HepG2 (cell line): ENCODE results near the gene GPR26. TPM values are rescaled to one million over a fixed set of nuclear protein-coding genes. Genes with fewer than 3 reads are reported as not detected.

Experiments
- ATAC-seq: fragments of 200-7000 bp; cut with Tn5 transposase; 3 replicates; pipeline ENCODE4 v1.9.1; 2020; ENCODE audit warnings: mild to moderate bottlenecking, moderate library complexity
- BruUV-seq: library from RNA; stranded (reverse); fragments of 400-500 nt; replicated peaks from 2 replicates; lab custom pipeline; 2021; lab: Mats Ljungman, UMichigan
- CTCF ChIA-PET: fragments of 300-600 bp; formaldehyde crosslinking; extraction: SDS; loops from one replicate; lab custom pipeline; 2021; ENCODE audit warnings: low total read pairs, inconsistent platforms, low intra/inter-chr PET ratio; lab: Yijun Ruan, JAX
- POLR2A ChIA-PET: fragments of 350-600 bp; sonication (Branson Sonifier 250); formaldehyde crosslinking; loops from one replicate; lab custom pipeline; 2020; ENCODE audit warnings: antibody characterized with exemption, inconsistent platforms; lab: Yijun Ruan, JAX
- DNase-seq: peaks from one replicate; pipeline ENCODE4 v3.0.0-alpha.2; 2015; ENCODE audit warnings: low spot score
- FAIRE-seq: peaks from 3 replicates; lab custom pipeline; 2011; peaks lifted over from hg19 to GRCh38; lab: Jason Lieb, UNC
- H2AFZ ChIP-seq: one replicate; pipeline ENCODE4 v1.6.1; 2011; ENCODE audit warnings: low read length, inconsistent platforms
- H3K27ac ChIP-seq: fragments of 300-600 bp; 3 replicates; pipeline ENCODE4 v1.8.0; 2011; ENCODE audit warnings: mixed run types, mild to moderate bottlenecking, mixed read lengths, low read length, inconsistent platforms; ENCODE audit not compliant: insufficient read depth; ENCODE audit errors: extremely low read length
- H3K27me3 ChIP-seq, 2 experiments: fragments of 200-600 bp in 1 of 2; 2 replicates in 1 of 2; 3 replicates in 1 of 2; pipeline versions ENCODE4 v1.6.0 to v1.8.0; 2011; ENCODE audit warnings: low read length in 2 of 2, mild to moderate bottlenecking in 2 of 2, moderate library complexity in 2 of 2, inconsistent platforms in 1 of 2; ENCODE audit not compliant: insufficient read depth in 2 of 2, control insufficient read depth in 1 of 2
- H3K36me3 ChIP-seq, 2 experiments: fragments of 200-600 bp in 1 of 2; replicated peaks in 1 of 2; 2 replicates in 1 of 2; 3 replicates in 1 of 2; pipeline versions ENCODE4 v1.5.1 to v1.8.0; 2011; ENCODE audit warnings: low read length in 2 of 2, inconsistent platforms in 1 of 2; ENCODE audit not compliant: insufficient read depth in 2 of 2, control insufficient read depth in 1 of 2
- H3K4me1 ChIP-seq: 2 replicates; pipeline ENCODE4 v1.5.1; 2012; ENCODE audit warnings: low read length, inconsistent platforms; ENCODE audit not compliant: insufficient read depth
- H3K4me2 ChIP-seq: 2 replicates; pipeline ENCODE4 v1.6.0; 2011; ENCODE audit warnings: low read depth, low read length, inconsistent platforms
- H3K4me3 ChIP-seq, 3 experiments: fragments of 200-600 bp in 1 of 3; sonication (generic), shearing (Covaris generic) in 1 of 3; replicated peaks in 1 of 3; 2 replicates each; pipeline ENCODE4 v1.5.1; 2011 to 2016; ENCODE audit warnings: low read length in 3 of 3, inconsistent platforms in 2 of 3, low read depth in 2 of 3, mild to moderate bottlenecking in 2 of 3, control low read depth in 1 of 3, mixed read lengths in 1 of 3; ENCODE audit not compliant: insufficient read depth in 1 of 3
- H3K79me2 ChIP-seq: one replicate; pipeline ENCODE4 v1.6.1; 2011; ENCODE audit warnings: low read length, inconsistent platforms; ENCODE audit not compliant: insufficient read depth
- H3K9ac ChIP-seq: 2 replicates; pipeline ENCODE4 v1.6.0; 2011; ENCODE audit warnings: mild to moderate bottlenecking, low read depth, low read length, inconsistent platforms; ENCODE audit not compliant: insufficient read depth
- H3K9me3 ChIP-seq: 2 replicates; pipeline ENCODE4 v1.5.1; 2012; ENCODE audit warnings: mild to moderate bottlenecking, low read length
- H4K20me1 ChIP-seq: 2 replicates; pipeline ENCODE4 v1.6.0; 2011; ENCODE audit warnings: inconsistent platforms, mild to moderate bottlenecking, low read length, moderate library complexity; ENCODE audit not compliant: insufficient read depth
- BCLAF1 ChIP-seq: fragments of 450-650 bp; IDR thresholded peaks from 2 replicates; pipeline ENCODE4 v1.6.1; 2017; ENCODE audit warnings: mild to moderate bottlenecking
- GPBP1L1 ChIP-seq: sonication (generic); formaldehyde crosslinking; IDR thresholded peaks from 2 replicates; pipeline ENCODE4 v1.5.0; 2020; ENCODE audit warnings: mild to moderate bottlenecking, missing genetic modification reagents
- HCFC1 ChIP-seq: fragments of 150-350 bp; IDR thresholded peaks from 2 replicates; pipeline ENCODE4 v1.6.1; 2014; ENCODE audit warnings: low read depth, low read length
- HNRNPLL ChIP-seq: fragments of 200-400 bp; formaldehyde crosslinking; IDR thresholded peaks from 2 replicates; pipeline ENCODE4 v1.6.1; 2017; ENCODE audit warnings: mild to moderate bottlenecking, low read depth, low read length; ENCODE audit not compliant: poor library complexity, severe bottlenecking
- KDM2A ChIP-seq: sonication (generic); formaldehyde crosslinking; IDR thresholded peaks from 2 replicates; pipeline ENCODE4 v1.4.0; 2020; ENCODE audit warnings: low read depth, missing genetic modification reagents, borderline replicate concordance
- MLX ChIP-seq: IDR thresholded peaks from 2 replicates; pipeline ENCODE4 v1.6.1; 2016
- TARDBP ChIP-seq: sonication (generic); formaldehyde crosslinking; IDR thresholded peaks from 2 replicates; pipeline ENCODE4 v1.8.0; 2022; ENCODE audit warnings: mild to moderate bottlenecking, missing genetic modification reagents
- TFDP2 ChIP-seq: sonication (generic); formaldehyde crosslinking; IDR thresholded peaks from 2 replicates; pipeline ENCODE4 v1.4.0; 2020; ENCODE audit warnings: missing genetic modification reagents
- XBP1 ChIP-seq: sonication (generic); formaldehyde crosslinking; IDR thresholded peaks from 2 replicates; pipeline ENCODE4 v1.5.0; 2020; ENCODE audit warnings: missing genetic modification reagents
- ZBTB2 ChIP-seq: sonication (generic); formaldehyde crosslinking; IDR thresholded peaks from 2 replicates; pipeline ENCODE4 v1.8.0; 2022; ENCODE audit warnings: low read depth, missing genetic modification reagents
- ZBTB39 ChIP-seq: sonication (generic); formaldehyde crosslinking; IDR thresholded peaks from 2 replicates; pipeline ENCODE4 v1.5.0; 2020; ENCODE audit warnings: missing genetic modification reagents
- ZMYM3 ChIP-seq: sonication (generic); formaldehyde crosslinking; IDR thresholded peaks from 2 replicates; pipeline ENCODE4 v1.5.1; 2020; ENCODE audit warnings: mild to moderate bottlenecking, missing genetic modification reagents
- ZNF414 ChIP-seq: sonication (generic); formaldehyde crosslinking; IDR thresholded peaks from 2 replicates; pipeline ENCODE4 v1.5.0; 2020; ENCODE audit warnings: missing genetic modification reagents
- ZNF83 ChIP-seq: sonication (generic); formaldehyde crosslinking; IDR thresholded peaks from 2 replicates; pipeline ENCODE4 v1.4.0; 2020; ENCODE audit warnings: missing genetic modification reagents, mild to moderate bottlenecking, borderline replicate concordance
- WGBS: methylation state at CpG from one replicate; pipeline ENCODE4 v1.1.6; 2017; ENCODE audit warnings: low lambda C conversion rate; 5-methylcytosine and 5-hydroxymethylcytosine counted together
- in situ Hi-C: cut with HindIII; loops from 2 replicates; pipeline ENCODE4 v1.10.0; 2017; ENCODE audit warnings: low pct_unique_long_range_greater_than_20kb; ENCODE audit not compliant: extremely low pct_ligation_motif_present
- intact Hi-C: fragments of 100-400 bp; cut with micrococcal nuclease; formaldehyde crosslinking; loops from one replicate; pipeline ENCODE4 v1.10.0; 2022; ENCODE audit not compliant: unreplicated experiment
- polyA plus RNA-seq, 8 experiments: library from polyadenylated mRNA; depleted of rRNA in 3 of 8; stranded (reverse) in 7 of 8; unstranded in 1 of 8; fragments of >200 nt; fragmentation: Illumina TruSeq in 4 of 8; extraction: Trizol in 4 of 8; gene quantifications; 2 replicates each; pipeline versions ENCODE4 v1.2.1 to v1.2.3, GENCODE V29; 2011 to 2016; ENCODE audit warnings: low read depth in 4 of 8, missing spikeins in 1 of 8, mixed read lengths in 1 of 8; ENCODE audit not compliant: insufficient read depth in 1 of 8
- total RNA-seq, 5 experiments: library from RNA; depleted of rRNA; stranded (reverse); fragments of >200 nt; fragmentation: Illumina TruSeq; extraction: Trizol; gene quantifications; 2 replicates each; pipeline ENCODE4 v1.2.3, GENCODE V29; 2016; ENCODE audit warnings: low read depth in 1 of 5

GPR26 gene
- total and polyA plus RNA-seq, 2 of the 13 experiments (the other 11 are each of a cell fraction or from before 2014, with no cell fraction given) = not detected

GRCh38 chr10:123642293-123642692, 23.9 kb upstream of the GPR26 start:
- H4K20me1 ChIP-seq = no peaks in the 10 kb centered on the region
- no peaks in the 10 kb centered on the region for H3K36me3 ChIP-seq
- ATAC-seq = no peak
- in situ Hi-C loops (no loop called here), intact Hi-C loops (loop anchor here (1.0 kb wide), 1 partner anchor 325 kb away; no protein-coding TSS in a partner anchor)
- no peaks in the 10 kb centered on the region for H3K4me1 ChIP-seq
- no peak overlapping the region for H2AFZ ChIP-seq
- peaks cover 2 to 19% of the 10 kb centered on the region in 2 experiments; a peak in 2 of 5 replicates for H3K27me3 ChIP-seq
- no peak overlapping the region for H3K27ac ChIP-seq
- no peak overlapping the region for H3K4me2 ChIP-seq
- no peak for DNase-seq
- 21% methylated on average over 4 of the region's 4 CpGs for WGBS
- H3K79me2 ChIP-seq = no peaks in the 10 kb centered on the region
- H3K9me3 ChIP-seq = no peaks in the 10 kb centered on the region
- ChIA-PET POLR2A (no interaction called here), CTCF (no interaction called here)
- no peak overlapping the region for H3K4me3 ChIP-seq
- no peak for FAIRE-seq
- BruUV-seq = no TSS peak
- no peak overlapping the region for H3K9ac ChIP-seq
- TF ChIP-seq ZBTB2 = no peak
- TF ChIP-seq KDM2A = no peak
- no peak for TF ChIP-seq XBP1 (CRISPR knock-in tag)
- no peak for TF ChIP-seq ZNF83 (CRISPR knock-in tag)
- TF ChIP-seq TFDP2 = no peak
- TF ChIP-seq HCFC1 = no peak
- TF ChIP-seq GPBP1L1 (CRISPR knock-in tag) = no peak
- no peak for TF ChIP-seq HNRNPLL
- no peak for TF ChIP-seq ZMYM3 (CRISPR knock-in tag)
- no peak for TF ChIP-seq ZBTB39 (CRISPR knock-in tag)
- TF ChIP-seq MLX (CRISPR knock-in tag) = no peak
- no peak for TF ChIP-seq BCLAF1
- no peak for TF ChIP-seq TARDBP (CRISPR knock-in tag)
- no peak for TF ChIP-seq ZNF414
